Mesodermal cell (in vitro differentiated cells): ENCODE measurements around the gene PANK2.
A peak's percentile ranks its signal among the peaks of the same experiment; 100 is the strongest.

Experiments
- H3K27ac ChIP-seq: 2 replicates; pipeline ENCODE4 v1.7.0; 2013; ENCODE audit warnings: mild to moderate bottlenecking, low read depth, low read length, moderate library complexity; ENCODE audit not compliant: severe bottlenecking
- H3K36me3 ChIP-seq: 2 replicates; pipeline ENCODE4 v1.7.1; 2013; ENCODE audit warnings: mild to moderate bottlenecking, low read length, moderate library complexity; ENCODE audit not compliant: control insufficient read depth, insufficient read depth
- H3K4me1 ChIP-seq: one replicate; pipeline ENCODE4 v1.7.1; 2013; ENCODE audit warnings: mild to moderate bottlenecking, low read length; ENCODE audit not compliant: insufficient read depth, control insufficient read depth, poor library complexity, severe bottlenecking
- H3K4me3 ChIP-seq: 2 replicates; pipeline ENCODE4 v1.7.0; 2013; ENCODE audit warnings: low read length, control low read depth, mild to moderate bottlenecking; ENCODE audit not compliant: insufficient read depth, poor library complexity, severe bottlenecking; ENCODE audit errors: extremely low read depth
- H3K9me3 ChIP-seq: 2 replicates; pipeline ENCODE4 v1.7.1; 2013; ENCODE audit warnings: mild to moderate bottlenecking, low read length, moderate library complexity; ENCODE audit not compliant: control insufficient read depth
- WGBS, 2 experiments: methylation state at CpG; one replicate each; pipeline ENCODE4 v1.1.5; 2013; ENCODE audit warnings: missing lambda C conversion rate in 2 of 2; ENCODE audit not compliant: insufficient coverage in 2 of 2; 5-methylcytosine and 5-hydroxymethylcytosine counted together

The PANK2 gene

GRCh38 chr20:3915691-3916090, 26.5 kb downstream of the PANK2 start:
- H3K9me3 ChIP-seq: no peaks in the 10 kb centered on the region
- no peak overlapping the region for H3K4me3 ChIP-seq
- WGBS, 2 experiments: 63% methylated on average over 1 of the region's 2 CpGs; no CpG with 5 or more reads in 1 of the 2 experiments
- no peaks in the 10 kb centered on the region for H3K4me1 ChIP-seq
- H3K27ac ChIP-seq: no peak overlapping the region
- H3K36me3 ChIP-seq: peaks cover 81% of the 10 kb centered on the region

DNA sequence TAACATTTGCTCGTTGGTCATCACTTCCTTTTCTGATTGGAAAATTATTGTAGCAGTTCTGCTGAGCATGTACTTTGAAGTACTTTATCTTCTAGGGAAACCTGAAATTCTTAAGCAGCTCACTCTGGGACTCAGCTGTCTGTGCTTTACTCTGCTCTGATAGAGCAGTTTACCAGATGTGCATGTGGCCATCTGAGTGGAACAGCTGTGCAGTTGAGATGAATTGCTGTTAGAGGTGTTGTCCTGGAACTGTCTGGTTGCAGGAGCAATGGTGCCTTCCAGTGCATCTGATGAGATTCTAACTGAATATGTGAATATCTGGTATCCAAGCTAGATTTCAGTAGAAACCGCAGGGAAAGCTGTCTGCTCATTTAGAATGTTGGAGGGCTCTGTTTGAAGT, 27.2 kb downstream of the PANK2 start:
- H3K36me3 ChIP-seq: peaks cover 80% of the 10 kb centered on the region
- no peak overlapping the region for H3K27ac ChIP-seq
- H3K9me3 ChIP-seq: no peaks in the 10 kb centered on the region
- no peak overlapping the region for H3K4me3 ChIP-seq
- WGBS, 2 experiments: 94 to 100% methylated on average over 2 of the region's 2 CpGs
- H3K4me1 ChIP-seq: no peaks in the 10 kb centered on the region

- H3K36me3 ChIP-seq: peaks cover 82% of the 10 kb centered on the region
- H3K9me3 ChIP-seq: no peaks in the 10 kb centered on the region
- H3K4me3 ChIP-seq: no peak overlapping the region
- no CpG with 5 or more reads among the region's 1 CpG for WGBS, 2 experiments
- H3K4me1 ChIP-seq: peaks cover 15% of the 10 kb centered on the region
- no peak overlapping the region for H3K27ac ChIP-seq
Observed at GRCh38 chr20:3919352-3919751, 30.2 kb downstream of the PANK2 start.

DNA sequence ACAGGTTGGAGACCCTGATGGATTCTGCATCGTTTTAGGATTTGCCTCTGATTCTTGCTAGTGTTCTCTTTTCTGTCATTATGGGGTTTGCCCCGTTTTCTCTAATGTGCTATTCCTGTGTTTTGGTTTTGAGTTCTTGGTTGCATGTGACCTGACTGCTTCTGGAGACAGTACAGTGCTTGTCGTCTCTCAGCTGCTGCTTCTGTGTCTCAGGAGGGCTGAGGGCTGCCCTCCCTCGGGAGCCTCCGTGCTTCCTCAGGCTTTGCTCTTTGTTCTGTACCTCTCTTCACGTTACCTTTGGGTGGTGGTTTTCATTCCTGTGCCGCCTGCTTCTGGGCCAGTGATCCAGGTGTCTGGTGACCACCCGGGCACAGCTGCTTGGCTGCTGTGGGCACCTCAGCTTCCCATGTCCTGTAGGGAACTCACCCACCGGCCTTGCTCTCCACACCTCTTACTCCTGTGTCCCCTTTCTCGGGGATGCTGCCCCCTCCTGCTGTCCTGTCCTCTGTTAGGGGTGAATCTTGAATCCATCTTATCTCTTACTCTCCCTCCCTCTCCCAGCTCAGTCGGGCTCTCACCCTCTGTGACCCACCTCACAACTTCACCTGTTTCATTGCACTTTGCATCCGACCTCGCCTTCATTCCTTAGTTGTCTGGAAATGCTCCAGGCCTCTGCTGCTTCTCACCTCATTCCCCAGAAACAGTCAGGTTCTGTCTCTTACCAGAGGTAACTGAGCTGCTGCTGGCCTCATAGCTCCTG, 33.2 kb downstream of the PANK2 start:
- no peaks in the 10 kb centered on the region for H3K9me3 ChIP-seq
- H3K4me3 ChIP-seq: no peak overlapping the region
- H3K36me3 ChIP-seq: peaks cover 84% of the 10 kb centered on the region
- H3K27ac ChIP-seq: no peak overlapping the region
- 93% methylated on average over 10 to 13 of the region's 13 CpGs for WGBS, 2 experiments
- peaks cover 34% of the 10 kb centered on the region for H3K4me1 ChIP-seq

DNA sequence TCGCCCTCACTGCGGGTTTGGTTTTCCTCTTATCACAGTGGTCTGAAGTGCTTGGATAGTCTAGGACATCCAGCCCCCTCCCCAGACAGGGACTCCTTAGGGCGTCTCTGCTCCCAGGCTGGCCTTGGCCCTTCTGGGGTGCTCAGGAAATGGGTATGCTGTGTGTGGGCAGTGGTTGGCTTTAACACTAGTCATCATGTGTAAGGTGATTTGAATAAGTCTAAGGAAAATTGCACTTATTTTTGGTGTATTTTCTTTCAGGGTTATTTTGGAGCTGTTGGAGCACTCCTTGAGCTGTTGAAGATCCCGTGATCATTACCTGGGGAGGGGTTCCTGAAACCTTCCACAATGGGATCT, 33.8 kb downstream of the PANK2 start:
- Histone ChIP-seq H3K9me3 (no peaks in the 10 kb centered on the region), H3K4me1 (peaks cover 37% of the 10 kb centered on the region), H3K27ac (no peak overlapping the region), H3K36me3 (peaks cover 86% of the 10 kb centered on the region), H3K4me3 (no peak overlapping the region)
- WGBS, 2 experiments: 95 to 100% methylated on average over 2 to 3 of the region's 4 CpGs

DNA sequence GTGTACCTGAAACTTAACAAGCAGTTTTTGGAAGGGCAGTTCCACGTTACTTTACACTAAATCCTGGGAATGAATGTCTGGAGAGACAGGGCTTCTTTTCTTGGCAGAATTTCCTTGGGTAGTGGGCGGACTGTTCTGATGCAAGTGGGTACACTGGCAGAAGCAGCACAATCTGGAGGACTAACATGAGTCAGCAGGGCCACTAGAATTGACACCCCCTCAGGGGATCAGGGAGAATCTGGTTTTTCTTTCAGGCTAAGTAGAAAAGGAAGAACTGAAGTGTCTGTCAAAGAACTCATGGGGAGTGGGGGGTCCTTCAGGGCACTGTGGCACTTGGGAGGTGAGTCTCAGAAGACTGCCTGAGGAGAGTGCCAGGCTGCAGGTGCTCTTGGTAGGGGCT, 34.6 kb downstream of the PANK2 start:
- WGBS, 2 experiments: 100% methylated on average over 1 to 2 of the region's 2 CpGs
- Histone ChIP-seq H3K9me3 (no peaks in the 10 kb centered on the region), H3K27ac (no peak overlapping the region), H3K4me3 (no peak overlapping the region), H3K4me1 (peaks cover 40% of the 10 kb centered on the region), H3K36me3 (peaks cover 80% of the 10 kb centered on the region)

- no peak overlapping the region for H3K4me3 ChIP-seq
- H3K4me1 ChIP-seq: peaks cover 40% of the 10 kb centered on the region
- 88 to 89% methylated on average over 12 to 13 of the region's 13 CpGs for WGBS, 2 experiments
- no peaks in the 10 kb centered on the region for H3K9me3 ChIP-seq
- H3K36me3 ChIP-seq: peaks cover 73% of the 10 kb centered on the region
- peak overlapping the region; percentile 29 for H3K27ac ChIP-seq
Observed at GRCh38 chr20:3924304-3925112, 35.3 kb downstream of the PANK2 start.

GRCh38 chr20:3925113-3925695, 36.0 kb downstream of the PANK2 start:
- 93 to 95% methylated on average over 9 to 11 of the region's 11 CpGs for WGBS, 2 experiments
- peaks cover 40% of the 10 kb centered on the region for H3K4me1 ChIP-seq
- H3K36me3 ChIP-seq: peaks cover 66% of the 10 kb centered on the region
- peak overlapping the region; percentile 29 for H3K27ac ChIP-seq
- no peak overlapping the region for H3K4me3 ChIP-seq
- no peaks in the 10 kb centered on the region for H3K9me3 ChIP-seq

GRCh38 chr20:3925899-3926638, 36.9 kb downstream of the PANK2 start:
- no peaks in the 10 kb centered on the region for H3K9me3 ChIP-seq
- peaks cover 40% of the 10 kb centered on the region for H3K4me1 ChIP-seq
- peak overlapping the region; percentile 29 for H3K27ac ChIP-seq
- 88 to 90% methylated on average over 9 of the region's 9 CpGs for WGBS, 2 experiments
- H3K4me3 ChIP-seq: no peak overlapping the region
- peaks cover 59% of the 10 kb centered on the region for H3K36me3 ChIP-seq

DNA sequence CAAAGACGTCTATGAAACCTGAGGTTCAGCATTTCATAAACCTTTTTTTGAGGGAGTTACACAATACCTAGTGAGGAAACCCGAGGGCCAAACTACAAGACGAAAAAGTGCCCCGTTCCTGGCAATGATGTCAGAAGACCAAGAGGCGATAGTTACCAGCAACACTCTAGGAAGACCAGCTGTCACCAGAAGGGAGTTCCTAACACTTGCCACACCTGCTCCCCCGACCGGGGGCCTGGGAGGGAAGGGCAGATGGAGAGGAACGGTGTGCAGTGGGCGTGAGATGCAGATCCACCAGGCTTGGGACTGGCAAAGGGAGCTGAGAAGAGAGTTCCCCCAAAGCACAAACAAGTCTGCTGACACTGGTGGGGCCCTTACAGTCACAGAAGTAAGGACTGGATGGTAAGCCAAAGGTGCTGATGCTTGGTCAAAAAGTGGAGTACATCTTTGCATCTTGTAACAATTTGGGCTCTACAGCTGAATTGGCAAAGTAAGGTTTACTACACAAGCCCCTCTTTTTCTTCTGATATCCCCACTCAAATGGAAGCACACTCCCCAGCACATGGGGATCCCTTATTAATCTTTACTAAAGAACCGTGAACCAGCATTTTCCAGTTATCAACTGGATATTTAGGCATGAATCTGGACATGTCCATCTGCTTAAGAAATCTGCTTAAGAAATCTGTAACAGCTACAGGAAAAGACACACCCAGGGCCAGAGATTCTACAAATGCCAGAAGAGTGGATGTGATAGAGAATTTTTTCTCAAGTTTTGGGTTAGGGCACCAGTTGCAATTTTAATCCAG, 38.5 kb downstream of the PANK2 start:
- Histone ChIP-seq H3K4me3 (no peak overlapping the region), H3K9me3 (no peaks in the 10 kb centered on the region), H3K4me1 (peaks cover 37% of the 10 kb centered on the region), H3K27ac (peak overlapping the region; percentile 13), H3K36me3 (peaks cover 49% of the 10 kb centered on the region)
- WGBS, 2 experiments: 90 to 93% methylated on average over 1 to 5 of the region's 10 CpGs
